Measurements from ENCODE around the gene NR0B2.
A peak's percentile ranks its signal among the peaks of the same experiment; 100 is the strongest.
"Not testable (repeated sequence)": the region's sequence is repeated elsewhere in the genome, so short reads cannot be mapped to it uniquely, and the experiment has no call there.

NR0B2 gene

DNA sequence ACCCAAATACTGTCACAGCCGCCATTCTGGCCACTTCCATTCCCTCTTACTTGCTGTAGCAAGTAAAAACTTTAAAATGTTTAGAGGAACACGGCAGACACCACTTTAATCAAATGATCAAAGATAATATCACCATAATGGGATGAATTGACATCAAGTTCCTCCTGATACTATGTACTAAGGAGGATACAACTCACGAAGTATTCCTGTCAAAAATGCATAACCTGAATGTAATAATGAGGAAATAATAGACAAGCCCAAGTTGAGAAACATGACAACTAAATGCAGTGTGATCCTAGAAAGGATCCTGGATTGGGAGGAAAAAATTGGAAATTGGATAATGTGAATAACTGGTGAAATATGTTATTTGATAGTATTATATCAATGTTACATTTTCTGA, 42.5 kb upstream of the NR0B2 start:
- no peak for TF ChIP-seq CTCF (IDR thresholded peaks at IDR 0.05; ENCODE audit: insufficient read depth, low read depth, low read length, missing control alignments)
- H3K4me3 ChIP-seq (ENCODE audit: low read length): no peak overlapping the region
- no peak for DNase-seq (ENCODE audit: low read depth)

DNA sequence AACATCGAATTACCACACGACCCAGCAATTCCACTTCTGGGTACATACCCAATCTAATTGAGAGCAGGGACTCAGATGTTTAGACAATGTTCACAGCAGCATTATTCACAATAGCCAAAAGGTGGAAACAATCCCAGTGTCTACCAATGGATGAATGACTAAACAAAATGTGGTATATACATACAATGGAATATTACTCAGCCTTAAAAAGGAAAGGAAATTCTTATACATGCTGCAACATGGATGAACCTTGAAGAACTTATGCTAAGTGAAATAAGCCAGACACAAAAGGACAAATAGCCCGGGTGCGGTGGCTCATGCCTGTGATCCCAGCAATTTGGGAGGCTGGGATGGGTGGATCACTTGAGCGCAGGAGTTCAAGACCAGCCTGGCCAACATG, 39.6 kb upstream of the NR0B2 start:
- DNase-seq (ENCODE audit: low read depth): no peak
- TF ChIP-seq CTCF (IDR thresholded peaks at IDR 0.05; ENCODE audit: insufficient read depth, low read depth, low read length, missing control alignments): no peak
- H3K4me3 ChIP-seq (ENCODE audit: low read length): no peak overlapping the region

DNA sequence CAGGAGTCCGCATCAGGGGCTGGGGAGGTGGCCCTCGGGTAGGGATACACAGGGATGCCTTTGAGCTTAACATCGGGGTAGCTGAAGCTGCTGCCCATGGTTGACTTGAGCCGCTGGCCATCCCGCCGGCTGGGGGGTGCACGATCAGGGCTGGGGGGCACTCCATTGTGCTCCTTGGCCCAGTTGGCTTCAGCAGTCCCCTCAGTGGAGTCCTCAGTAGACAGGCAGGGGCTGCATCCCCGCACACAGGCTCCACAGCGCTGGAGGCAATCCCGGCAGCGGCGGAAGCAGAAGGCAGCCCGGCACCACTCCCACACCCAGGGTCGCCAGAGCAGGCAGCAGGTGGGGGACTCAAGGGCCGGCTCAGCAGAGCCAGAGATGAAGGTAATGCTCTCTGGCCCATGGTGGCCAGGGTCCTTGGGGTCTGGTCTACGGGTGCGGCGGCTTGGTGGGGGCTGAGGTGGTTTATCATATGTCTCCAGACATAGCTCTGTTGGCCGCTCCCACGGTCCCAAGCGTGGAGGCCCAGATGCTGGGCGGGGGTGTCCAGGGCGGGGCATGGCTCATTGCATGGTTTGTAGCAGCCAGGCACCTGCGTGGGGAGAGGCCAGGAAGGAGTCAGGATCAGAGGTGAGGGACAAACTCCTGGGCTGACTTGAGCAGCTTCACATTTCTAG, 38.2 kb upstream of the NR0B2 start:
- DNase-seq (ENCODE audit: low read depth): no peak
- no peak for TF ChIP-seq CTCF (IDR thresholded peaks at IDR 0.05; ENCODE audit: insufficient read depth, low read depth, low read length, missing control alignments)
- H3K4me3 ChIP-seq (ENCODE audit: low read length): no peak overlapping the region

DNA sequence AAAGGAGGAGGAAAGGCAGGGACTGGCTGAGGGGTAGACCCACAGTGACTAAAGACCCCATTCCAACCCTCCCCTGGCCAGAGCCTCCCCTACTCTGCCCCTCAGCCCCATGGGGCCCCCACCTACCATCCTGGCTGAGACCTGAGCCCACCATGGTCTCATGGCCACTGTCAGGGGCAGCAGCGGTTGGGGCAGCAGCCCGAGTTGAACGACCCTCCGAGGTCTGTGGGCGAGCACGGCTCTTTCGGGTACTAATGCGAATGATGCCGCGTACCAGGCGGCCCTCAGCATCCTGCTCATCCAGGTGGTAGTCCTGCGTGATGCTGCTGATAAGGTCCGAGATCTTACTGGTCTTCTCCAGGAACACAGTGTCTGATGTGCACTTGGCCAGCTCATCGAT, 37.4 kb upstream of the NR0B2 start:
- no peak for TF ChIP-seq CTCF (IDR thresholded peaks at IDR 0.05; ENCODE audit: insufficient read depth, low read depth, low read length, missing control alignments)
- H3K4me3 ChIP-seq (ENCODE audit: low read length): no peak overlapping the region
- DNase-seq (ENCODE audit: low read depth): no peak

DNA sequence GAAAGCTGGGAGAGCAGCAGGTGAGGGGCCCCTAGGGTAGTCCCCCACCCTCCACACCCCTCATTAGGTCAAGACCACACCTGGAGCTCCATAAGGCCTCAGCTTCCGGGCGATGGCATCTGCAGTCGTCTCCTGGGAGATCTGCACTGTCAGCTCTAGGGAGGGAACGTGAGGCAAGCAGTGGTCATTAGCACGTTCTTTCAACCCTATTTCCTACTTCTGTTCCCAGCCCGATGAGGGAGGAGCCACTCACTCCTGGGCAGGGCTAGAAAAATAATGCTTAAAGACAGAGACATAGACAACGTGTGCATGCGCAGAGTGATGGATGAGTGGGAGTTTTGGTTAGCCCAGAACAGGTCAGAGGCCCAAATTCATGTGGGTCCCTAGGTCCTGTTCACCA, 36.8 kb upstream of the NR0B2 start:
- no peak for DNase-seq (ENCODE audit: low read depth)
- TF ChIP-seq CTCF (IDR thresholded peaks at IDR 0.05; ENCODE audit: insufficient read depth, low read depth, low read length, missing control alignments): no peak
- H3K4me3 ChIP-seq (ENCODE audit: low read length): no peak overlapping the region

DNA sequence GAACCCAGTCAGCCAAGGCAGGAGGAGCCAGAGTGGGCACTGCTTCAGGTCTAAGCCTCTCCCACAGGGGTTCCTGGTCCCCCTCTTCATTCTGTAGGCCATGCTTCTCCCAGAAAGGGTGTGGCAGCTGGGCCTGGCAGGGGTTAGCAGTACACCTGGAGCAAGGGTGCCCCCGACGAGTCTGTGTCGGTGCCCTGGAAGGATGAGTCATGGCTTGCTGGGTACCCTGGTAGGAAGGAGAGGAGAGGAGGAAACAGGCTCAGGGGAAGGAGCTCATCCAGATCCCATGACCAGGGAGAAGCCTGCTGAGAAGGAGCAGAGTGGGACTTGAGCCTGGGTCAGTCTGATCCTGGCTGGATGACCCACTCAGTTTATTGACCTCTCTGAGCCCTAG, 36.1 kb upstream of the NR0B2 start:
- H3K4me3 ChIP-seq (ENCODE audit: low read length): no peak overlapping the region
- no peak for TF ChIP-seq CTCF (IDR thresholded peaks at IDR 0.05; ENCODE audit: insufficient read depth, low read depth, low read length, missing control alignments)
- DNase-seq (ENCODE audit: low read depth): peak; percentile 25

GRCh38 chr1:26949266-26949925, 35.6 kb upstream of the NR0B2 start:
- DNase-seq (ENCODE audit: low read depth): no peak
- no peak for TF ChIP-seq CTCF (IDR thresholded peaks at IDR 0.05; ENCODE audit: insufficient read depth, low read depth, low read length, missing control alignments)
- no peak overlapping the region for H3K4me3 ChIP-seq (ENCODE audit: low read length)

DNA sequence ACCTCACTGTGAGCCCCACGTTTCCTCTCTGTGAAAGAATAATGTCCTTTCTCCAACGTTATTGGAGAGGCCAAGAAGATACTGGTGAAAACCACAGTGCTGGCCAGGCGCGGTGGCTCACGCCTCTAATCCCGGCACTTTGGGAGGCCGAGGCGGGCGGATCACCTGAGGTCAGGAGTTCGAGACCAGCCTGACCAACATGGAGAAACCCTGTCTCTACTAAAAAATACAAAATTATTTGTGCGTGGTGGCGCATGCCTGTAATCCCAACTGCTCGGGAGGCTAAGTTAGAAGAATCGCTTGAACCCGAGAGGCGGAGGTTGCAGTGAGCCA, 34.9 kb upstream of the NR0B2 start:
- not testable (repeated sequence) for H3K4me3 ChIP-seq (ENCODE audit: low read length); DNase-seq (ENCODE audit: low read depth)

Data from epithelial cell of esophagus (primary cell).